Chondrocyte (in vitro differentiated cells): ENCODE measurements around the gene PRKAG2. TPM values are rescaled to one million over a fixed set of nuclear protein-coding genes. Genes with fewer than 3 reads are reported as not detected.
A peak's percentile ranks its signal among the peaks of the same experiment; 100 is the strongest.
"Not testable (repeated sequence)": the region's sequence is repeated elsewhere in the genome, so short reads cannot be mapped to it uniquely, and the experiment has no call there.

ENCODE experiments used
- DNase-seq: peaks from one replicate; pipeline ENCODE4 v3.0.0; 2021; ENCODE audit warnings: mixed read lengths, low spot score
- H3K27ac Mint-ChIP-seq: one replicate; pipeline ENCODE4 v1.8.0; 2021; ENCODE audit warnings: mild to moderate bottlenecking, moderate library complexity, mixed read lengths; ENCODE audit not compliant: unreplicated experiment
- H3K27me3 Mint-ChIP-seq: 2 replicates; pipeline ENCODE4 v1.8.0; 2021; ENCODE audit warnings: low read depth, mixed read lengths
- H3K36me3 Mint-ChIP-seq: 2 replicates; pipeline ENCODE4 v1.8.0; 2021; ENCODE audit warnings: low read depth, mixed read lengths
- H3K4me1 Mint-ChIP-seq: 2 replicates; pipeline ENCODE4 v1.8.0; 2021; ENCODE audit warnings: low read depth, mild to moderate bottlenecking, mixed read lengths
- H3K4me3 Mint-ChIP-seq: one replicate; pipeline ENCODE4 v1.8.0; 2021; ENCODE audit warnings: mild to moderate bottlenecking, moderate library complexity, mixed read lengths; ENCODE audit not compliant: unreplicated experiment
- H3K9me3 Mint-ChIP-seq: 2 replicates; pipeline ENCODE4 v1.8.0; 2021; ENCODE audit warnings: low read depth, mixed read lengths
- total RNA-seq: library from RNA; stranded (reverse); gene quantifications from 3 replicates; pipeline ENCODE4 v1.2.1, GENCODE V29; 2021
- TF ChIP-seq, protein P1 (sequence below): fragments of 200-600 bp; sonication (generic); IDR thresholded peaks from 2 replicates; pipeline ENCODE4 v1.5.0; 2021; ENCODE audit warnings: antibody characterized with exemption, mild to moderate bottlenecking, moderate library complexity

The PRKAG2 gene
- total RNA-seq, 1 donor from 2014 or later = 35.4 TPM

DNA sequence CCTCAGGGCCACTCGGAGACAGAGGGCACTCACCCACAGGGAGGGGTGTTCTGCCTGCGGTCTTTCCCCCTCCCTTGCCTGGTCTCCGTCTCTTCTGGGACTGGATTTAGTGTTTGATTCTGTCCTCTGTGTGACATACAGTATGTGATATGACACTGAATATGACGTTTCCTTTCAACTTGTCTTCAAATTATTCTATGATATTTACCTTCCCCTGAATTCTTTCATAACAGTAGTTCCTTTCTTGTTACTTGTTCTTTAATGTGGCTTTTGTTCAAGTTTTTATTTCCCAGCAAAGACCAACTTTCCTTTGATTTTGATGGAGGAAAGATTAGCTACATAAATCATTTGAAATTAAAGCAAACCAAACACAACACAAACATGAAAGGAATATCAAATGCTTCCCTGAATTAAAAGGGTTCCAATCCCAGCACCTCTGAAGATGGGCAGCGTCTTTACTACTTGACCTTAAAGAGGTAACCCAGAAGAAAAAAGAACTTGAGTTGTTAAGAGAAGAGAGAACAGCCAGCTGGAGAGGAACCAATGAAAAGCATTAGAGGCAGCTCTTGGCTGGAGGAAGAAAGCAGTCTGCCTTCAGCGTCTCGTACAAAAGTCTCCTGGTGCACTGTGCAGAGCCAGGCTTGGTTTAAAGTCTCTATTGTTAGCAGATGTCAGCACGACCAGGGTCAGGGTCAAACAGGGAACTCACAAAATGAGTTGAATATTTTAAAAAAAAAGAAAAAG lies 338.9 kb downstream of the PRKAG2 start:
- Mint-ChIP-seq H3K4me1 (peaks cover 20% of the 10 kb centered on the region), H3K27ac (no peak overlapping the region), H3K36me3 (no peaks in the 10 kb centered on the region), H3K27me3 (no peaks in the 10 kb centered on the region), H3K9me3 (peaks cover 3% of the 10 kb centered on the region), H3K4me3 (no peak overlapping the region)
- DNase-seq = no peak
- TF ChIP-seq, protein P1, sequence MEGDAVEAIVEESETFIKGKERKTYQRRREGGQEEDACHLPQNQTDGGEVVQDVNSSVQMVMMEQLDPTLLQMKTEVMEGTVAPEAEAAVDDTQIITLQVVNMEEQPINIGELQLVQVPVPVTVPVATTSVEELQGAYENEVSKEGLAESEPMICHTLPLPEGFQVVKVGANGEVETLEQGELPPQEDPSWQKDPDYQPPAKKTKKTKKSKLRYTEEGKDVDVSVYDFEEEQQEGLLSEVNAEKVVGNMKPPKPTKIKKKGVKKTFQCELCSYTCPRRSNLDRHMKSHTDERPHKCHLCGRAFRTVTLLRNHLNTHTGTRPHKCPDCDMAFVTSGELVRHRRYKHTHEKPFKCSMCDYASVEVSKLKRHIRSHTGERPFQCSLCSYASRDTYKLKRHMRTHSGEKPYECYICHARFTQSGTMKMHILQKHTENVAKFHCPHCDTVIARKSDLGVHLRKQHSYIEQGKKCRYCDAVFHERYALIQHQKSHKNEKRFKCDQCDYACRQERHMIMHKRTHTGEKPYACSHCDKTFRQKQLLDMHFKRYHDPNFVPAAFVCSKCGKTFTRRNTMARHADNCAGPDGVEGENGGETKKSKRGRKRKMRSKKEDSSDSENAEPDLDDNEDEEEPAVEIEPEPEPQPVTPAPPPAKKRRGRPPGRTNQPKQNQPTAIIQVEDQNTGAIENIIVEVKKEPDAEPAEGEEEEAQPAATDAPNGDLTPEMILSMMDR = no peak

DNA sequence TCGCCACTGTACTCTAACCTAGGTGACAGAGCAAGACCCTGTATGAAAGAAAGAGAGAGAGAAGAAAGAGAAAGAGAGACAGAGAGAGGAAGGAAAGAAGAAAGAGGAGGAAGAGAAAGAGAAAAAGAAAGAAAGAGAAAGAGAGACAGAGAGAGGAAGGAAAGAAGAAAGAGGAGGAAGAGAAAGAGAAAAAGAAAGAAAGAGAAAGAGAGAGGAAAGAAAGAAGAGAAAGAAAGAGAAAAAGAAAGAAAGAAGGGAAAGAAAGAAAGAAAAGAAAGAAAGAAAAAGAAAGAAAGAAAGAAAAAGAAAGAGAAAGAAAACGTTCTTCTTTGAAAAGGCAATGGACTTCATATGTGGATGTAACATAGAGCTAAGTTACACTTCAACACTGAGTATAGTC lies 340.7 kb downstream of the PRKAG2 start:
- Mint-ChIP-seq H3K27ac (peak overlapping the region; percentile 63), H3K4me1 (peaks cover 20% of the 10 kb centered on the region)
- H3K36me3 Mint-ChIP-seq, DNase-seq, H3K4me3 Mint-ChIP-seq, H3K27me3 Mint-ChIP-seq, H3K9me3 Mint-ChIP-seq: not testable (repeated sequence)

DNA sequence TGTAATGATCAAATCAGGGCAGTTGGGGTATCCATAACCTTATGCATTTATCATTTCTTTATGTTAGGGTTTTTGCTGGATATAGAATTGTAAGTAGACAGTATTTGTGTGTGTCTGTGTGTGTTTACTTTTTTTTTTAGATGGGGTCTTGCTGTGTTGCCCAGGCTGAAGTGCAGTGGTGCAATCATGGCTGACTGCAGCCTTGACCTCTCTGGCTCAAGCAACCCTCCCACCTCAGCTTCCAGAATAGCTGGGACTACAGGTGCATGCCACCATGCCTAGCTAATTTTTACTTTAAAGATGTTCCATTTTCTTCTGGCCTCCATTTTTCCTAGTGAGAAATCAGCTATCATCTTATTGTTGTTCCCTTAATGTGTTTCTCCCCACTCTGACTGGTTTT lies 347.1 kb downstream of the PRKAG2 start:
- TF ChIP-seq, protein P1 = no peak
- peaks cover 10% of the 10 kb centered on the region for H3K36me3 Mint-ChIP-seq

DNA sequence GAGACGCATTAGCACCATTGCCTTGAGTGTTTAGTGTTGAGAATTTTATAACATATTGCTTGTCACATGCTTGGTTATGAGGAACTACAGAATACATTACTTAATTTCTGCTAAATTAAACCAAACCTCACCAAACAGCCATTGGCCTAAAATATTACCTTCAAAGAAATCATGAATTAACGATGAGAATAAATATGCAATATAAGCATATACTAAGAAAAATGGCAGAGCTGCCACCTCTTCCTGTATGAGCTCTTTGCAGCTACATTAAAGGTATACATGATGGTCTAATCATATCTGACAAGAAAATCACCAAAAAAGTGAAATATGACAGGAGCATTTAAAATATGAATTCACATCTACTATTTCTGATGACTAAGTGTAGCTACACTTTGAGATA lies 352.1 kb downstream of the PRKAG2 start:
- peaks cover 1% of the 10 kb centered on the region for H3K36me3 Mint-ChIP-seq
- no peak overlapping the region for H3K4me3 Mint-ChIP-seq
- TF ChIP-seq, protein P1 = no peak
- no peak for DNase-seq
- no peak overlapping the region for H3K27ac Mint-ChIP-seq
- peaks cover 7% of the 10 kb centered on the region for H3K9me3 Mint-ChIP-seq
- peaks cover 2% of the 10 kb centered on the region for H3K4me1 Mint-ChIP-seq
- no peaks in the 10 kb centered on the region for H3K27me3 Mint-ChIP-seq

More for the DNA sequence above, 347.1 kb downstream of the PRKAG2 start:
- Mint-ChIP-seq H3K4me3 (no peak overlapping the region), H3K27ac (no peak overlapping the region), H3K4me1 (no peaks in the 10 kb centered on the region), H3K9me3 (peaks cover 23% of the 10 kb centered on the region), H3K27me3 (no peaks in the 10 kb centered on the region)
- no peak for DNase-seq

DNA sequence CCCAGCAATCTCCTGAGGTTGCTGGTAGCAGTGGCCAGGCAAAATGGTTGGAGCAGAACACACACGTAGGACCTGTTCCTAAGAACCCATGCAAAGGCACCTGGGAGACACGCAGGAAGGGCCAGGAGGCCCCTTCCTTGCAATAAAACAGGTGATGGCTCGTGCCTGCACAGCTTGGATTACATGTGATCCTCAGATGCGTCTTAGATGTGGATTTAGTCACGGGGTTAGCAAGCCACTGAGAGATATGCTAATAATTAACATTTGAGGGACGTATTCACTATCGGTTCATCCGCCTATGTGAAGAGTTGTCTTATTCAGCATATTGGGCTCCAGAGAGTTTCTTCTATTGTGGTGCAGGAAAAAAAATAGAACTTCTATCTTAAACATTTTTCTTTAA lies 352.6 kb downstream of the PRKAG2 start:
- Mint-ChIP-seq H3K36me3 (peaks cover 1% of the 10 kb centered on the region), H3K4me1 (peaks cover 2% of the 10 kb centered on the region), H3K4me3 (no peak overlapping the region), H3K9me3 (peaks cover 7% of the 10 kb centered on the region), H3K27ac (no peak overlapping the region), H3K27me3 (no peaks in the 10 kb centered on the region)
- TF ChIP-seq, protein P1 = no peak
- no peak for DNase-seq
